ENCODE results near the gene FOXC1. TPM values are rescaled to one million over a fixed set of nuclear protein-coding genes. Genes with fewer than 3 reads are reported as not detected.

FOXC1 gene
- total RNA-seq, 1 donor from 2014 or later, result 9.8 TPM

GRCh38 chr6:1609041-1609647 lies 571 bp upstream of the FOXC1 start:
- Histone ChIP-seq H3K27ac (peak overlapping the region; percentile 71), H3K36me3 (no peaks in the 10 kb centered on the region), H3K27me3 (peaks cover 32% of the 10 kb centered on the region), H3K9me3 (no peaks in the 10 kb centered on the region), H3K4me3 (peak overlapping the region; percentile 59 to 72), H3K4me1 (peaks cover 56% of the 10 kb centered on the region)
- TF ChIP-seq CTCF (IDR thresholded peaks at IDR 0.05), result no peak
- TF ChIP-seq POLR2AphosphoS5 (IDR thresholded peaks at IDR 0.05; ENCODE audit: insufficient read depth in 1 of 2, low read depth in 1 of 2), result no peak
- TF ChIP-seq POLR2A (IDR thresholded peaks at IDR 0.05), result no peak
- intact Hi-C loops (cut with DNase I), result loop anchor here (5.0 to 10.0 kb wide), 5 partner anchors 78 to 1158 kb away; partner anchors contain the start of gene WRNIP1
- DNase-seq (ENCODE audit: extremely low spot score in 2 of 2), result no peak

- H3K4me1 ChIP-seq, result peaks cover 48% of the 10 kb centered on the region
- TF ChIP-seq POLR2A (IDR thresholded peaks at IDR 0.05) (no peak), CTCF (IDR thresholded peaks at IDR 0.05) (no peak), POLR2AphosphoS5 (IDR thresholded peaks at IDR 0.05; ENCODE audit: insufficient read depth in 1 of 2, low read depth in 1 of 2) (no peak)
- intact Hi-C loops (cut with DNase I), result loop anchor here (5.0 to 10.0 kb wide), 2 partner anchors 304 to 492 kb away; no protein-coding TSS in a partner anchor
- H3K27me3 ChIP-seq, result peaks cover 37% of the 10 kb centered on the region
- peak overlapping the region; percentile 59 to 72 for H3K4me3 ChIP-seq
- no peaks in the 10 kb centered on the region for H3K9me3 ChIP-seq
- no peaks in the 10 kb centered on the region for H3K36me3 ChIP-seq
- peak overlapping the region; percentile 79 for H3K27ac ChIP-seq
- no peak for DNase-seq (ENCODE audit: extremely low spot score in 2 of 2)
These were observed 994 bp downstream of the FOXC1 start for GRCh38 chr6:1610497-1611321.

DNA sequence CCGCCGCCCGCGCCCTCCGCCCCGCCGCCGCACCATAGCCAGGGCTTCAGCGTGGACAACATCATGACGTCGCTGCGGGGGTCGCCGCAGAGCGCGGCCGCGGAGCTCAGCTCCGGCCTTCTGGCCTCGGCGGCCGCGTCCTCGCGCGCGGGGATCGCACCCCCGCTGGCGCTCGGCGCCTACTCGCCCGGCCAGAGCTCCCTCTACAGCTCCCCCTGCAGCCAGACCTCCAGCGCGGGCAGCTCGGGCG lies 1.5 kb downstream of the FOXC1 start:
- TF ChIP-seq POLR2A (IDR thresholded peaks at IDR 0.05), result no peak
- no peak for TF ChIP-seq POLR2AphosphoS5 (IDR thresholded peaks at IDR 0.05; ENCODE audit: insufficient read depth in 1 of 2, low read depth in 1 of 2)
- TF ChIP-seq CTCF (IDR thresholded peaks at IDR 0.05), result no peak
- peak overlapping the region; percentile 59 to 72 for H3K4me3 ChIP-seq
- peak overlapping the region; percentile 79 for H3K27ac ChIP-seq
- no peaks in the 10 kb centered on the region for H3K36me3 ChIP-seq
- intact Hi-C loops (cut with DNase I), result loop anchor here (5.0 to 10.0 kb wide), 2 partner anchors 304 to 491 kb away; no protein-coding TSS in a partner anchor
- DNase-seq (ENCODE audit: extremely low spot score in 2 of 2), result no peak
- peaks cover 32% of the 10 kb centered on the region for H3K27me3 ChIP-seq
- no peaks in the 10 kb centered on the region for H3K9me3 ChIP-seq
- H3K4me1 ChIP-seq, result peaks cover 48% of the 10 kb centered on the region

DNA sequence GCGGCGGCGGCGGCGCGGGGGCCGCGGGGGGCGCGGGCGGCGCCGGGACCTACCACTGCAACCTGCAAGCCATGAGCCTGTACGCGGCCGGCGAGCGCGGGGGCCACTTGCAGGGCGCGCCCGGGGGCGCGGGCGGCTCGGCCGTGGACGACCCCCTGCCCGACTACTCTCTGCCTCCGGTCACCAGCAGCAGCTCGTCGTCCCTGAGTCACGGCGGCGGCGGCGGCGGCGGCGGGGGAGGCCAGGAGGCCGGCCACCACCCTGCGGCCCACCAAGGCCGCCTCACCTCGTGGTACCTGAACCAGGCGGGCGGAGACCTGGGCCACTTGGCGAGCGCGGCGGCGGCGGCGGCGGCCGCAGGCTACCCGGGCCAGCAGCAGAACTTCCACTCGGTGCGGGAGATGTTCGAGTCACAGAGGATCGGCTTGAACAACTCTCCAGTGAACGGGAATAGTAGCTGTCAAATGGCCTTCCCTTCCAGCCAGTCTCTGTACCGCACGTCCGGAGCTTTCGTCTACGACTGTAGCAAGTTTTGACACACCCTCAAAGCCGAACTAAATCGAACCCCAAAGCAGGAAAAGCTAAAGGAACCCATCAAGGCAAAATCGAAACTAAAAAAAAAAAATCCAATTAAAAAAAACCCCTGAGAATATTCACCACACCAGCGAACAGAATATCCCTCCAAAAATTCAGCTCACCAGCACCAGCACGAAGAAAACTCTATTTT lies 2.0 kb downstream of the FOXC1 start:
- TF ChIP-seq CTCF (IDR thresholded peaks at IDR 0.05) (no peak), POLR2AphosphoS5 (IDR thresholded peaks at IDR 0.05; ENCODE audit: insufficient read depth in 1 of 2, low read depth in 1 of 2) (no peak), POLR2A (IDR thresholded peaks at IDR 0.05) (no peak)
- Histone ChIP-seq H3K27me3 (peaks cover 27% of the 10 kb centered on the region), H3K36me3 (no peaks in the 10 kb centered on the region), H3K4me3 (peak overlapping the region; percentile 59 to 72), H3K27ac (peak overlapping the region; percentile 39), H3K4me1 (peaks cover 48% of the 10 kb centered on the region), H3K9me3 (no peaks in the 10 kb centered on the region)
- no peak for DNase-seq (ENCODE audit: extremely low spot score in 2 of 2)
- intact Hi-C loops (cut with DNase I), result loop anchor here (5.0 to 10.0 kb wide), 2 partner anchors 303 to 491 kb away; no protein-coding TSS in a partner anchor

Measured in vagina (tissue), 2 donors.